NT2/D1 (cell line): ENCODE results near the gene TMEM132C.

Experiments used
- DNase-seq: peaks from one replicate; pipeline ENCODE4 v3.0.0-alpha.2; 2011; ENCODE audit warnings: low read depth, low spot score
- H3K27me3 ChIP-seq: 2 replicates; pipeline ENCODE4 v1.6.0; 2011; ENCODE audit warnings: mild to moderate bottlenecking; ENCODE audit not compliant: insufficient read length, insufficient read depth
- H3K36me3 ChIP-seq: 2 replicates; pipeline ENCODE4 v1.6.1; 2011; ENCODE audit warnings: mild to moderate bottlenecking, low read length, mixed read lengths; ENCODE audit not compliant: insufficient read depth, insufficient read length
- H3K4me1 ChIP-seq: 2 replicates; pipeline ENCODE4 v1.5.1; 2011; ENCODE audit not compliant: insufficient read depth, insufficient read length
- H3K4me3 ChIP-seq: 2 replicates; pipeline ENCODE4 v1.5.1; 2011; ENCODE audit warnings: low read depth; ENCODE audit not compliant: insufficient read length
- H3K9ac ChIP-seq: 2 replicates; pipeline ENCODE4 v1.6.0; 2011; ENCODE audit warnings: low read depth; ENCODE audit not compliant: insufficient read length
- H3K9me3 ChIP-seq: 2 replicates; pipeline ENCODE4 v1.5.1; 2011; ENCODE audit warnings: mild to moderate bottlenecking, low read length; ENCODE audit not compliant: insufficient read depth
- SUZ12 ChIP-seq: IDR thresholded peaks from 2 replicates; pipeline ENCODE4 v1.6.1; 2011; ENCODE audit not compliant: insufficient read length, insufficient read depth; ENCODE audit errors: extremely low read depth
- YY1 ChIP-seq: IDR thresholded peaks from 2 replicates; pipeline ENCODE4 v1.6.1; 2011; ENCODE audit not compliant: insufficient read length, insufficient read depth
- ZNF274 ChIP-seq: IDR thresholded peaks from 2 replicates; pipeline ENCODE4 v1.6.1; 2011; ENCODE audit warnings: mild to moderate bottlenecking, low read depth, low read length

TMEM132C gene

GRCh38 chr12:128267131-128267622 lies at the start of gene TMEM132C:
TMEM132C (plus strand) TSS chr12:128267170; CDS start chr12:128267403, 233 bp downstream.
- Histone ChIP-seq H3K4me1 (peaks cover 7% of the 10 kb centered on the region), H3K27me3 (peaks cover 52% of the 10 kb centered on the region), H3K4me3 (peak within 1 kb of the TSS; percentile 75), H3K9ac (peak within 1 kb of the TSS; percentile 72), H3K9me3 (peaks cover 11% of the 10 kb centered on the region), H3K36me3 (no peaks in the 10 kb centered on the region)
- TF ChIP-seq ZNF274 (no peak), SUZ12 (no peak), YY1 (no peak)
- DNase-seq: no peak

DNA sequence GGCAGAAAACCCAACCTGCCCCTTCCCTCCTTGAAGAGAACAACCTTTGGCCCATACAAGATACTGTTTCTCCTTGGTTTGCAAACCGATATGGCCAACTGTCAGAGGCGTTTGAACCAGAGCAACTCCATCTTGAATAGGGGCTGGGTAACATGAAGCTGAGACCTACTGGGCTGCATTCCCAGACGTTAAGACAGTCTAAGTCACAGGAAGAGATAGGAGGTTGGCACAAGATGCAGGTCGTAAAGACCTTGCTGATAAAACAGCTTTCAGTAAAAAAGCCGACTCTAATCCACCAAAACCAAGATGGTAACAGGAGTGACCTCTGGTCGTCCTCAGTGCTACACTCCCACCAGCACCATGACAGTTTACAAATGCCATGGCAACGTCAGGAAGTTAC lies 42.7 kb upstream of the TMEM132C start:
- Histone ChIP-seq H3K4me3 (no peak overlapping the region), H3K36me3 (no peaks in the 10 kb centered on the region), H3K9me3 (no peaks in the 10 kb centered on the region), H3K27me3 (no peaks in the 10 kb centered on the region), H3K9ac (no peak overlapping the region), H3K4me1 (no peaks in the 10 kb centered on the region)
- no peak for TF ChIP-seq ZNF274
- no peak for TF ChIP-seq SUZ12
- TF ChIP-seq YY1: no peak
- no peak for DNase-seq

GRCh38 chr12:128228581-128228980 lies 38.4 kb upstream of the TMEM132C start:
- TF ChIP-seq SUZ12: no peak
- no peak for TF ChIP-seq ZNF274
- TF ChIP-seq YY1: no peak
- no peaks in the 10 kb centered on the region for H3K36me3 ChIP-seq
- H3K27me3 ChIP-seq: no peaks in the 10 kb centered on the region
- H3K9ac ChIP-seq: no peak overlapping the region
- no peak for DNase-seq
- H3K4me3 ChIP-seq: no peak overlapping the region
- H3K4me1 ChIP-seq: no peaks in the 10 kb centered on the region
- H3K9me3 ChIP-seq: no peaks in the 10 kb centered on the region

GRCh38 chr12:128235635-128236417 lies 31.1 kb upstream of the TMEM132C start:
- H3K36me3 ChIP-seq: no peaks in the 10 kb centered on the region
- no peak for TF ChIP-seq ZNF274
- TF ChIP-seq SUZ12: no peak
- TF ChIP-seq YY1: no peak

DNA sequence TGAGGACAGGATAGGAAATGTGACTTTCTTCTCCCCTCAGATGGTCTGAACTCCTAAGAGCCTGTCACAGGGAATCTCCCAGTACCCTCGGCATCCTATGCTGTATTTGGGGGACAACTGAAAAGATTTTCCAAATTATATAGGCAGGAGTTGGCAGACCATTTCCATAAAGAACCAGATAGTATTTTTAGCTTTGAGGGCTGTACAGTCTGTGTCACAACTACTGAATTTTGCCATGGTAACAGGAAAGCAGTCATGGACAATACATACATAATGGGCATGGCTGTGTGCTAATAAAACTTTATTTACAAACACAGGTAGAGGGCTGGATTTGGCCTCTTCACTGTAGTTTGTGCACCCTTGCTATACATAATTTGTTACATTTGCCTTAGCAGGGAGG lies 30.4 kb upstream of the TMEM132C start:
- Histone ChIP-seq H3K9ac (no peak overlapping the region), H3K27me3 (no peaks in the 10 kb centered on the region), H3K4me3 (no peak overlapping the region), H3K36me3 (no peaks in the 10 kb centered on the region), H3K4me1 (no peaks in the 10 kb centered on the region), H3K9me3 (no peaks in the 10 kb centered on the region; the same call in 1 of the 2 replicates)
- TF ChIP-seq ZNF274 (no peak), YY1 (no peak), SUZ12 (no peak)
- no peak for DNase-seq

More at GRCh38 chr12:128235635-128236417, 31.1 kb upstream of the TMEM132C start:
- Histone ChIP-seq H3K27me3 (no peaks in the 10 kb centered on the region), H3K9ac (no peak overlapping the region), H3K4me3 (no peak overlapping the region), H3K4me1 (no peaks in the 10 kb centered on the region), H3K9me3 (no peaks in the 10 kb centered on the region; the same call in 1 of the 2 replicates)
- DNase-seq: no peak

GRCh38 chr12:128240745-128241144 lies 26.2 kb upstream of the TMEM132C start:
- Histone ChIP-seq H3K27me3 (no peaks in the 10 kb centered on the region), H3K4me3 (no peak overlapping the region), H3K9me3 (no peaks in the 10 kb centered on the region; the same call in 1 of the 2 replicates), H3K9ac (no peak overlapping the region), H3K36me3 (no peaks in the 10 kb centered on the region), H3K4me1 (no peaks in the 10 kb centered on the region)
- no peak for TF ChIP-seq ZNF274
- no peak for TF ChIP-seq SUZ12
- no peak for TF ChIP-seq YY1
- no peak for DNase-seq

- H3K4me3 ChIP-seq: no peak overlapping the region
- DNase-seq: no peak
- H3K36me3 ChIP-seq: no peaks in the 10 kb centered on the region
- no peak overlapping the region for H3K9ac ChIP-seq
- no peak for TF ChIP-seq YY1
- no peak for TF ChIP-seq ZNF274
- TF ChIP-seq SUZ12: no peak
- H3K9me3 ChIP-seq: peaks cover 19% of the 10 kb centered on the region; the same call in 1 of the 2 replicates
- no peaks in the 10 kb centered on the region for H3K4me1 ChIP-seq
- no peaks in the 10 kb centered on the region for H3K27me3 ChIP-seq
Measured at GRCh38 chr12:128245121-128245520, 21.8 kb upstream of the TMEM132C start.
